GM06990 (cell line): ENCODE data around the gene ADAT1.

Source experiments
- DNase-seq: peaks from one replicate; pipeline ENCODE4 v3.0.0-alpha.2; 2011; ENCODE audit not compliant: insufficient read length; ENCODE audit errors: extremely low read depth
- H3K27me3 ChIP-seq: replicated peaks from 2 replicates; pipeline ENCODE4 v1.6.0; 2011; ENCODE audit warnings: low read length; ENCODE audit not compliant: control insufficient read depth, insufficient read depth
- H3K36me3 ChIP-seq: 2 replicates; pipeline ENCODE4 v1.5.1; 2011; ENCODE audit warnings: low read length; ENCODE audit not compliant: control insufficient read depth, insufficient read depth
- H3K4me3 ChIP-seq: replicated peaks from 2 replicates; pipeline ENCODE4 v1.5.1; 2011; ENCODE audit warnings: low read depth, mild to moderate bottlenecking, control low read depth, low read length
- TF ChIP-seq, protein P1 (sequence below): IDR thresholded peaks from 2 replicates; pipeline ENCODE4 v1.5.1; 2011; ENCODE audit warnings: low read length, control low read depth, mild to moderate bottlenecking, inconsistent platforms; ENCODE audit not compliant: insufficient read depth, poor library complexity, severe bottlenecking

Gene ADAT1

GRCh38 chr16:75572864-75573542 is 50.1 kb downstream of the ADAT1 start:
- H3K27me3 ChIP-seq: no peaks in the 10 kb centered on the region
- no peak overlapping the region for H3K4me3 ChIP-seq
- TF ChIP-seq, protein P1, sequence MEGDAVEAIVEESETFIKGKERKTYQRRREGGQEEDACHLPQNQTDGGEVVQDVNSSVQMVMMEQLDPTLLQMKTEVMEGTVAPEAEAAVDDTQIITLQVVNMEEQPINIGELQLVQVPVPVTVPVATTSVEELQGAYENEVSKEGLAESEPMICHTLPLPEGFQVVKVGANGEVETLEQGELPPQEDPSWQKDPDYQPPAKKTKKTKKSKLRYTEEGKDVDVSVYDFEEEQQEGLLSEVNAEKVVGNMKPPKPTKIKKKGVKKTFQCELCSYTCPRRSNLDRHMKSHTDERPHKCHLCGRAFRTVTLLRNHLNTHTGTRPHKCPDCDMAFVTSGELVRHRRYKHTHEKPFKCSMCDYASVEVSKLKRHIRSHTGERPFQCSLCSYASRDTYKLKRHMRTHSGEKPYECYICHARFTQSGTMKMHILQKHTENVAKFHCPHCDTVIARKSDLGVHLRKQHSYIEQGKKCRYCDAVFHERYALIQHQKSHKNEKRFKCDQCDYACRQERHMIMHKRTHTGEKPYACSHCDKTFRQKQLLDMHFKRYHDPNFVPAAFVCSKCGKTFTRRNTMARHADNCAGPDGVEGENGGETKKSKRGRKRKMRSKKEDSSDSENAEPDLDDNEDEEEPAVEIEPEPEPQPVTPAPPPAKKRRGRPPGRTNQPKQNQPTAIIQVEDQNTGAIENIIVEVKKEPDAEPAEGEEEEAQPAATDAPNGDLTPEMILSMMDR: no peak
- H3K36me3 ChIP-seq: peaks cover 25% of the 10 kb centered on the region
- DNase-seq: no peak

DNA sequence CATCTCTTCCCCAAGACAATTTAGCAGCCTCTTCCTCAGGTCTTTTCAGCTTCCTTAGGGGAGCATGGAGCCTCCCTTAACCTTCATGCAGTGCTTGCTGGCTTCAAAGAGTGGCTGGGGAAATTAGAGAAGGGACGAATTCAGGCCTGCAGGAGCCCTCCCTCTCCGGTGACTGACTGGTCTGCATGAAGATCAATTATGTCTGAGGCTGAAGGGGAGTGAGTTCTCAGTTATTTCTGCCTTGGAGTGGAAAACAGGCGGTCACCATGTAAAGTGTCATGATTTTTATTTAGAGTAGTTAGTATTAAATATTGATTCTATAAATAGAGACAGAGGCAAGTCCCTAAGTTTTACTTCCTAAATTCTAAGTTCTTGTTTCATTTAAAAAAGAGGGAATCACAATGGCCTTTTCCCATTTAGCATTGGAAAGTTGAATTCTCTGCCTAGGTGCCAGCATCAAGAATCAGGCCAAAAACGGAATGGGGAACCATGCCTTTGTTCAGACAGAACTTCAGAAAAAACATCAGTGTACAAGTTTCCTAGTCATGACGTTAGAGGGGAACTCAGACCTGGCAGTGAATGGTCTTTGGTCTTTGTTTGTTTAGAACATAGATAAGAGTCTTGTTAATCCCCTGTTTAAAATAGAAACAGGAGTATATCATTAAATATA is 52.5 kb downstream of the ADAT1 start:
- no peak overlapping the region for H3K4me3 ChIP-seq
- H3K27me3 ChIP-seq: no peaks in the 10 kb centered on the region
- DNase-seq: no peak
- H3K36me3 ChIP-seq: peaks cover 21% of the 10 kb centered on the region
- TF ChIP-seq, protein P1: no peak

DNA sequence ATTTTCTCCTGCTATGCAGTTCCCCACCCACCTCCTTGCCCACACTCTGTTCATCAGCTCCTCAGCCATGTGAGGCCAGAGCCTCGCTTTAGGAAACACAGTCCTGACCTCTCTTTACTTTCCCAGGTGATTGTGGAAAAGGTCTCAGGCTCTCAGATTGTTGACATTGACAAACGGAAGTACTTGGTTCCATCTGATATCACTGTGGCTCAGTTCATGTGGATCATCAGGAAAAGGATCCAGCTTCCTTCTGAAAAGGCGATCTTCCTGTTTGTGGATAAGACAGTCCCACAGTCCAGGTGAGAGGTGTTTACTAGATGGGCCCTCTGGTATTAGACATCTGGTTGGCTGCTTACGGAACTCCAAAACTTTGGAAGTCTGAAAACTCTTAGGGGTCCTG is 55.2 kb downstream of the ADAT1 start:
- Histone ChIP-seq H3K36me3 (peaks cover 16% of the 10 kb centered on the region), H3K27me3 (no peaks in the 10 kb centered on the region), H3K4me3 (no peak overlapping the region)
- TF ChIP-seq, protein P1: no peak
- DNase-seq: no peak

DNA sequence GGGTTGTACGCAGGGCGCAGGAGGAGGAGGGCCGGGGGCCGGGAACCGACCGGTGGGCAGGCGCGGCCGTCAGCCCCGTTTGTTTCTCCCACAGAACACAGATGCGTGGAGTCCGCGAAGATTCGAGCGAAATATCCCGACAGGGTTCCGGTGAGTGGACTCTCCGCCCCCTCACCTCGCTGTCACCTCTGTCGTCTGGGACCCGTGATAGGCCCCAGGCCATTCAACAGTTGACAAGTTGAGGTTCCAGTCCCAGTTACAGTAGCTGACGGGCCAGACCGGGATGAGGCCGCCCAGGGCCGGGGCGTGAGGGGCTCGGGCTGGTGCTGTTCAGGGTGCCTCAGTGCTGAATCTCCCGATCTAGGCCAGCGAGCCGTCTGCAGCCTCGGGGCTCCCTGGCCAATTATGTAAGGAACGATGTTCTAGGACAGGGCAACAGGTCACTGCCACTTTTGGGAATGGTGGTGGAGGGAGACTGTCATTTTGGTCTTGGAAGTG is 56.3 kb downstream of the ADAT1 start:
- Histone ChIP-seq H3K27me3 (no peaks in the 10 kb centered on the region), H3K4me3 (peak overlapping the region; percentile 90), H3K36me3 (peaks cover 11% of the 10 kb centered on the region)
- DNase-seq: peak; percentile 37
- TF ChIP-seq, protein P1: no peak

- Histone ChIP-seq H3K27me3 (no peaks in the 10 kb centered on the region), H3K4me3 (peak within 1 kb of the TSS; percentile 90), H3K36me3 (peaks cover 11% of the 10 kb centered on the region)
- peak; percentile 90 for DNase-seq
- TF ChIP-seq, protein P1: no peak
These were observed 56.9 kb downstream of the ADAT1 start, which contains the start of gene GABARAPL2 for GRCh38 chr16:75566040-75566757. Gene GABARAPL2, plus strand, starts transcription at chr16:75566379. Its CDS starts 108 bp downstream, at chr16:75566487.
